Gastroesophageal sphincter (tissue), 4 donors: ENCODE data around the gene LHFPL3. TPM values are rescaled to one million over a fixed set of nuclear protein-coding genes. Genes with fewer than 3 reads are reported as not detected.
"Not testable (repeated sequence)": the region's sequence is repeated elsewhere in the genome, so short reads cannot be mapped to it uniquely, and the experiment has no call there.

Experiments used
- ATAC-seq: fragments of 150-250 bp; one replicate; pipeline ENCODE4 v1.9.1; 2016; ENCODE audit warnings: mild to moderate bottlenecking, moderate library complexity
- H3K27ac ChIP-seq, 4 donors: fragments of 200-600 bp; sonication (generic) in 3 of 4; 1 replicate in 3 of 4; 2 replicates in 1 of 4; pipeline ENCODE4 v1.5.1; 2016 to 2019
- H3K27me3 ChIP-seq: fragments of 200-600 bp; sonication (generic); one replicate; pipeline ENCODE4 v1.5.1; 2019
- H3K36me3 ChIP-seq, 2 donors: fragments of 200-600 bp; sonication (generic); one replicate each; pipeline ENCODE4 v1.5.1; 2019; ENCODE audit warnings: control low read depth in 1 of 2
- H3K4me1 ChIP-seq, 3 donors: fragments of 200-600 bp; sonication (generic); 1 replicate in 2 of 3; 2 replicates in 1 of 3; pipeline ENCODE4 v1.5.1; 2016 to 2019; ENCODE audit warnings: control low read depth in 2 of 3
- H3K4me3 ChIP-seq, 2 donors: fragments of 200-600 bp; sonication (generic); one replicate each; pipeline ENCODE4 v1.5.1; 2019; ENCODE audit warnings: mild to moderate bottlenecking in 1 of 2, moderate library complexity in 1 of 2
- H3K9me3 ChIP-seq, 3 donors: fragments of 200-600 bp; sonication (generic); one replicate each; pipeline ENCODE4 v1.5.1; 2017 to 2019; ENCODE audit warnings: control low read depth in 2 of 3
- EP300 ChIP-seq: sonication (generic); formaldehyde crosslinking; IDR thresholded peaks from one replicate; pipeline ENCODE4 v1.6.1; 2017; ENCODE audit warnings: antibody characterized with exemption, mild to moderate bottlenecking
- POLR2A ChIP-seq, 2 donors: fragments of 450-650 bp; IDR thresholded peaks; one replicate each; pipeline ENCODE4 v1.6.1; 2017; ENCODE audit warnings: antibody characterized with exemption in 2 of 2, mild to moderate bottlenecking in 2 of 2, moderate library complexity in 1 of 2
- POLR2AphosphoS5 ChIP-seq: sonication (generic); formaldehyde crosslinking; IDR thresholded peaks from one replicate; pipeline ENCODE4 v1.6.1; 2017; ENCODE audit warnings: antibody characterized with exemption
- WGBS, 2 donors: methylation state at CpG; one replicate each; pipeline ENCODE4 v1.1.5; 2018; ENCODE audit warnings: low coverage in 1 of 2; 5-methylcytosine and 5-hydroxymethylcytosine counted together
- total RNA-seq, 4 donors: library from RNA; depleted of rRNA; stranded (reverse); fragments of >200 nt; gene quantifications; one replicate each; pipeline ENCODE4 v1.1.0, GENCODE V29; 2016
- TF ChIP-seq, protein P1 (sequence below), 4 experiments: fragments of 200-600 bp in 2 of 4; fragments of 450-650 bp in 2 of 4; sonication (generic) in 1 of 4; IDR thresholded peaks; one replicate each; pipeline ENCODE4 v1.5.1; 2017 to 2019; ENCODE audit warnings: antibody characterized with exemption in 4 of 4, mild to moderate bottlenecking in 2 of 4, moderate library complexity in 2 of 4

Gene LHFPL3
- total RNA-seq, 4 donors from 2014 or later, result not detected

DNA sequence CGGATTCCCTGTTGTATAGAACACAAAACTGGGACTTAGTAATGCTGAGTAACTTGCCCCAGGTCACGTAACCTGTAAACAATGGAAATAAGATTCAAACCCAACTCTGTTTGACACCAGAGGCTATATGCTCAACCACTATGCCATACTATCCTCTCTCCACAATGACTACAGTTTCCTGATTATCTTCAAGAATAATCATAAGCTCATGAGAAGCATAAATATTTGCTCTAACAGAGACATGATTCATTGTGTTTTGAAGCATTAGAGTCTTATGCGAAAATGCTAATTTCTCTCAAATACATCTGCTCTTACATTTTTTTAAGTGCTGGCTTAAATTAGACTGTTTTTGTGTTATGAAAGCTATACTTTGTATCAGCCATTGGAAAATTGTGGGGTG is 241.3 kb downstream of the LHFPL3 start:
- no peak overlapping the region for H3K27ac ChIP-seq
- ATAC-seq, result no peak
- H3K27me3 ChIP-seq, result no peaks in the 10 kb centered on the region
- 57 to 73% methylated on average over 3 of the region's 3 CpGs for WGBS, 2 donors
- no peaks in the 10 kb centered on the region for H3K4me1 ChIP-seq
- H3K36me3 ChIP-seq, result no peaks in the 10 kb centered on the region
- no peak overlapping the region for H3K4me3 ChIP-seq
- TF ChIP-seq POLR2AphosphoS5 (no peak), POLR2A (IDR thresholded peaks at IDR 0.05) (no peak), EP300 (no peak)
- TF ChIP-seq, protein P1, sequence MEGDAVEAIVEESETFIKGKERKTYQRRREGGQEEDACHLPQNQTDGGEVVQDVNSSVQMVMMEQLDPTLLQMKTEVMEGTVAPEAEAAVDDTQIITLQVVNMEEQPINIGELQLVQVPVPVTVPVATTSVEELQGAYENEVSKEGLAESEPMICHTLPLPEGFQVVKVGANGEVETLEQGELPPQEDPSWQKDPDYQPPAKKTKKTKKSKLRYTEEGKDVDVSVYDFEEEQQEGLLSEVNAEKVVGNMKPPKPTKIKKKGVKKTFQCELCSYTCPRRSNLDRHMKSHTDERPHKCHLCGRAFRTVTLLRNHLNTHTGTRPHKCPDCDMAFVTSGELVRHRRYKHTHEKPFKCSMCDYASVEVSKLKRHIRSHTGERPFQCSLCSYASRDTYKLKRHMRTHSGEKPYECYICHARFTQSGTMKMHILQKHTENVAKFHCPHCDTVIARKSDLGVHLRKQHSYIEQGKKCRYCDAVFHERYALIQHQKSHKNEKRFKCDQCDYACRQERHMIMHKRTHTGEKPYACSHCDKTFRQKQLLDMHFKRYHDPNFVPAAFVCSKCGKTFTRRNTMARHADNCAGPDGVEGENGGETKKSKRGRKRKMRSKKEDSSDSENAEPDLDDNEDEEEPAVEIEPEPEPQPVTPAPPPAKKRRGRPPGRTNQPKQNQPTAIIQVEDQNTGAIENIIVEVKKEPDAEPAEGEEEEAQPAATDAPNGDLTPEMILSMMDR (IDR thresholded peaks at IDR 0.05), result no peak
- no peaks in the 10 kb centered on the region for H3K9me3 ChIP-seq

DNA sequence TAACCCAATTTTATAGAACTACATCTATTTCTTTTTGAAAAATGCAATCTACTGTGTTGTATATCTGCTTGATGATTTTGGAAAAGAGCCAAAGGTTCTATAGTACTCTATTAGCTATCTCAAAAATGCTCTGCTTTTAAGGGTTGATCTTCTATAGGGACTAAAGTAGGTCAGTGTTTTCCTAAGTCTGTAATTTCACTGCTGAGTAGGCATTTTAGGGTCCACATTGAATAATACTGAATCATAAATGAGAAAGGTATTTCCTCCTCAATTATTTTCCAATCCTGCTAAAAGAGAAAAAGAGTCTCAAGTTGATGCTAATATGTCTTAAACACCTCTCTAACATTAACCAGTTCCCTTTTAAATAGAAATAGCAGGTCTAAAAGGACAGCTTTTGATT is 244.2 kb downstream of the LHFPL3 start:
- no peak for TF ChIP-seq POLR2AphosphoS5
- TF ChIP-seq POLR2A (IDR thresholded peaks at IDR 0.05), result no peak
- TF ChIP-seq, protein P1 (IDR thresholded peaks at IDR 0.05), result no peak
- no peak for TF ChIP-seq EP300
- H3K9me3 ChIP-seq, result no peaks in the 10 kb centered on the region
- no peak for ATAC-seq
- H3K36me3 ChIP-seq, result no peaks in the 10 kb centered on the region
- H3K4me3 ChIP-seq, result no peak overlapping the region
- H3K27me3 ChIP-seq, result no peaks in the 10 kb centered on the region
- no peaks in the 10 kb centered on the region for H3K4me1 ChIP-seq
- no peak overlapping the region for H3K27ac ChIP-seq

DNA sequence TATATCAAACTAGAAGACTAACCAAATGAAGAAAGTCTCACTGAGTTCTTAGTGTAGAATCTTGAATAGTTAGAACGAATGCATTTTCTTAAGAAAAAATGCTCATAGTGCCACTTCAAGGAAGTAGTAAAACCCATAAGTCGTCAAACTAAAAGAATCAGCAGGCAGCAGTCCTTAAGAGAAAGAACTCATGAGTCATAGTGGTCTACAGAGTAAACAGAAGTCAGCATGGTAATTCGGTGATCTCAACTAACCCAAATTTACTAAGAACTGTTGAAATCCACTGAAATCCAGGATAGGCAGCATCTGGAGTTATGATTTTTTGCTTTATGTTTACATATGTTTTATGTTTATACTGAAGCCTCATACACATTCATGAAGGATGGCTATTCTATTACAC is 256.2 kb downstream of the LHFPL3 start:
- no peak overlapping the region for H3K4me3 ChIP-seq
- ATAC-seq, result no peak
- no peaks in the 10 kb centered on the region for H3K36me3 ChIP-seq
- H3K27me3 ChIP-seq, result no peaks in the 10 kb centered on the region
- no peak for TF ChIP-seq POLR2AphosphoS5
- TF ChIP-seq, protein P1 (IDR thresholded peaks at IDR 0.05), result no peak
- TF ChIP-seq EP300, result no peak
- no peak for TF ChIP-seq POLR2A (IDR thresholded peaks at IDR 0.05)
- H3K9me3 ChIP-seq, result peaks cover 0 to 3% (median 0%) of the 10 kb centered on the region in 3 donors
- H3K27ac ChIP-seq, result no peak overlapping the region
- WGBS, 2 donors, result 56 to 65% methylated on average over 3 of the region's 3 CpGs
- no peaks in the 10 kb centered on the region for H3K4me1 ChIP-seq

GRCh38 chr7:104595591-104595990 is 267.2 kb downstream of the LHFPL3 start:
- not testable (repeated sequence) for H3K27me3 ChIP-seq, H3K36me3 ChIP-seq, H3K9me3 ChIP-seq, H3K4me1 ChIP-seq, ATAC-seq, H3K4me3 ChIP-seq, H3K27ac ChIP-seq
- 46% methylated on average over 4 of the region's 7 CpGs; no CpG with 5 or more reads in 1 of the 2 donors for WGBS, 2 donors

DNA sequence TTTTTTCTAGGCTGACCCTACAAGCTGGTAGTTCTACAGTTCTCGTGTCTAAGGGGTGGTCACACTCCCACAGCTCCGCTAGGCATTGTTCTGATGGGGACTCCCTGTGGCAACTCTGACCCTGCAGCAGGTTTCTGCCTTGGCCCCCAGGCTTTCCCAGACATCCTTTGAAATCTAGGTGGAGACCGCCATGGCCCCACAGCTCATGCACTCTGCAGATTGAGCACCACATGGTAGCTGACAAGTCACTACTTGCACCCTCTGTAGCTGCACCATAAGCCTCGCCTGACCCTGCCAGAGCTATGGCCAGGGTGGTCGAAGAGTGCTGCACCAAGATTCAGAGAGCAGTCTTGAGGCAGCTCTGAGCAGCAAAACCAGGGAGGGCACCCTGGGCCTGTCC is 275.6 kb downstream of the LHFPL3 start:
- no peak for ATAC-seq
- H3K36me3 ChIP-seq, result no peaks in the 10 kb centered on the region
- no peak overlapping the region for H3K27ac ChIP-seq
- WGBS, 2 donors, result 83% methylated on average over 1 of the region's 5 CpGs; no CpG with 5 or more reads in 1 of the 2 donors
- TF ChIP-seq POLR2A (IDR thresholded peaks at IDR 0.05) (no peak), EP300 (no peak), POLR2AphosphoS5 (no peak)
- TF ChIP-seq, protein P1 (IDR thresholded peaks at IDR 0.05), result no peak
- H3K27me3 ChIP-seq, result no peaks in the 10 kb centered on the region
- no peaks in the 10 kb centered on the region for H3K9me3 ChIP-seq
- no peak overlapping the region for H3K4me3 ChIP-seq
- H3K4me1 ChIP-seq, result no peaks in the 10 kb centered on the region

DNA sequence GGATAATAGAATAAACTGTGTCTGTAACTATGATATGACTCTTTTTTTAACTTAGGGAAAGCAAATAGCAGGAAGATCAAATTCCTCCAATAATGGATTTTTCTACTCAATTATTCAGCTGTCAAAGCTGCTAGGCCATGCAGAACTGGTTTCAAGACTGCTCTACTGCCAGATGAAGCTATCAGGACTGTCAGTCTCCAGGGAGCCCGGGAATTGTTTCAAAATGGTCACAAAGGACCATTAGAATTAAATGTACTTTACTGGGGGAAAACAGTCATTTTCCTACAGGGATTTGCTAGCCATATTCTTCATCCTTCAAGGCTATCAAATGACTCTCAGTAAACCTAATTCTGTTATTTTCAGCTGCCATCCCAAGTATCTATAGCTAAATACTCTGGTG is 276.3 kb downstream of the LHFPL3 start:
- Histone ChIP-seq H3K4me3 (no peak overlapping the region), H3K27ac (no peak overlapping the region), H3K27me3 (no peaks in the 10 kb centered on the region), H3K36me3 (no peaks in the 10 kb centered on the region), H3K9me3 (no peaks in the 10 kb centered on the region), H3K4me1 (no peaks in the 10 kb centered on the region)
- 20 to 50% methylated on average over 1 of the region's 1 CpG for WGBS, 2 donors
- TF ChIP-seq, protein P1 (IDR thresholded peaks at IDR 0.05), result no peak
- TF ChIP-seq POLR2A (IDR thresholded peaks at IDR 0.05), result no peak
- no peak for TF ChIP-seq EP300
- no peak for TF ChIP-seq POLR2AphosphoS5
- no peak for ATAC-seq
